Ovary (tissue), 9 donors: ENCODE data around the gene CPLX3. TPM values are rescaled to one million over a fixed set of nuclear protein-coding genes. Genes with fewer than 3 reads are reported as not detected.

Source experiments
- DNase-seq, 5 donors: peaks; one replicate each; pipeline ENCODE4 v3.0.0-alpha.2; 2019 to 2020
- H3K27ac ChIP-seq, 2 donors: fragments of 200-600 bp; one replicate each; pipeline versions ENCODE4 v1.5.1 to v1.8.0; 2019 to 2022
- H3K27me3 ChIP-seq: fragments of 200-600 bp; one replicate; pipeline ENCODE4 v1.8.0; 2022
- H3K36me3 ChIP-seq: fragments of 200-600 bp; sonication (generic); one replicate; pipeline ENCODE4 v1.5.1; 2019
- H3K4me1 ChIP-seq: one replicate; pipeline ENCODE4 v1.8.1; 2013; ENCODE audit warnings: mild to moderate bottlenecking, moderate library complexity; ENCODE audit not compliant: insufficient read depth
- H3K4me3 ChIP-seq: fragments of 200-600 bp; sonication (generic); one replicate; pipeline ENCODE4 v1.5.1; 2017
- H3K9me3 ChIP-seq, 2 donors: fragments of 200-600 bp in 1 of 2; sonication (generic) in 1 of 2; one replicate each; pipeline versions ENCODE4 v1.5.1 to v1.8.1; 2013 to 2019; ENCODE audit warnings: mild to moderate bottlenecking in 1 of 2, moderate library complexity in 1 of 2
- CTCF ChIP-seq, 3 donors: fragments of 450-650 bp in 2 of 3; fragments of 200-600 bp in 1 of 3; IDR thresholded peaks; one replicate each; pipeline versions ENCODE4 v1.5.1 to v1.8.0; 2016 to 2022; ENCODE audit warnings: antibody characterized with exemption in 3 of 3, mild to moderate bottlenecking in 1 of 3
- EP300 ChIP-seq: sonication (generic); formaldehyde crosslinking; IDR thresholded peaks from one replicate; pipeline ENCODE4 v1.6.1; 2017; ENCODE audit warnings: antibody characterized with exemption
- POLR2A ChIP-seq: fragments of 450-650 bp; IDR thresholded peaks from one replicate; pipeline ENCODE4 v1.6.1; 2017; ENCODE audit warnings: antibody characterized with exemption, mild to moderate bottlenecking, moderate library complexity
- WGBS, 3 donors: extraction: QIAGEN DNeasy Blood & Tissue Kit in 1 of 3; methylation state at CpG; one replicate each; pipeline versions ENCODE4 v1.1.5 to v1.1.7; 2013 to 2017; 5-methylcytosine and 5-hydroxymethylcytosine counted together
- intact Hi-C, 4 donors: fragments of 100-400 bp; cut with DNase I; formaldehyde crosslinking; loops; one replicate each; pipeline versions ENCODE4 v1.11.0 to v1.15.1; 2022 to 2023
- polyA plus RNA-seq, 2 donors: library from polyadenylated mRNA; stranded (reverse); fragments of 200-250 nt in 1 of 2; fragments of 350-450 nt in 1 of 2; fragmentation: Illumina TruSeq in 1 of 2; extraction: RNeasy Lipid Tissue Mini Kit (QIAGEN cat#74804) in 1 of 2; gene quantifications; one replicate each; pipeline ENCODE4 v1.2.3, GENCODE V29; 2013 to 2014
- total RNA-seq, 7 donors: library from RNA; depleted of rRNA in 2 of 7; stranded (reverse); fragments of >200 nt in 2 of 7; fragmentation: NEBNext Ultra II Directional in 3 of 7; extraction: Animal tissue kit (Norgen Biotek cat#: 25700) in 3 of 7; gene quantifications; one replicate each; pipeline versions ENCODE4 v1.1.0 to v1.2.4, GENCODE V29; 2016 to 2023
- donor health status: DM: no; HTN: no; CAD: no; lungs with moderate emphysema.
- donor health status: DM: no; HTN: no; CAD: no.
- donor health status: Bipolar disorder and iron deficiency.
- donor health status: DM: yes; HTN: yes; CAD: no.
- donor health status: DM: no; HTN: no; CAD: no.
- donor health status: DM: yes; HTN: yes; CAD: no.

The CPLX3 gene
- total and polyA plus RNA-seq, 9 donors: not detected

GRCh38 chr15:74793135-74794028 lies 33.0 kb upstream of the CPLX3 start:
- Histone ChIP-seq H3K27me3 (no peaks in the 10 kb centered on the region), H3K4me1 (peaks cover 17% of the 10 kb centered on the region), H3K4me3 (no peak overlapping the region), H3K9me3 (no peaks in the 10 kb centered on the region), H3K36me3 (no peaks in the 10 kb centered on the region), H3K27ac (no peak overlapping the region)
- WGBS, 3 donors: 69 to 74% (median 71%) methylated on average over 12 of the region's 12 CpGs
- no peak for DNase-seq
- TF ChIP-seq POLR2A (no peak), EP300 (no peak), CTCF (IDR thresholded peaks at IDR 0.05) (no peak)
- intact Hi-C loops: no loop called here

- Histone ChIP-seq H3K9me3 (no peaks in the 10 kb centered on the region), H3K36me3 (no peaks in the 10 kb centered on the region), H3K27me3 (no peaks in the 10 kb centered on the region), H3K27ac (no peak overlapping the region), H3K4me1 (peaks cover 9% of the 10 kb centered on the region), H3K4me3 (no peak overlapping the region)
- WGBS, 3 donors: 88 to 93% (median 90%) methylated on average over 6 to 9 of the region's 9 CpGs
- TF ChIP-seq CTCF (IDR thresholded peaks at IDR 0.05) (no peak), EP300 (no peak), POLR2A (no peak)
- no peak for DNase-seq
- intact Hi-C loops: no loop called here
Measured at GRCh38 chr15:74794248-74794969, 32.0 kb upstream of the CPLX3 start.

- no peak for TF ChIP-seq EP300
- TF ChIP-seq CTCF (IDR thresholded peaks at IDR 0.05): no peak
- TF ChIP-seq POLR2A: no peak
- Histone ChIP-seq H3K36me3 (no peaks in the 10 kb centered on the region), H3K4me1 (peaks cover 5% of the 10 kb centered on the region), H3K4me3 (no peak overlapping the region), H3K9me3 (no peaks in the 10 kb centered on the region), H3K27me3 (no peaks in the 10 kb centered on the region), H3K27ac (no peak overlapping the region)
- intact Hi-C loops: no loop called here
- 93 to 97% (median 94%) methylated on average over 9 of the region's 9 CpGs for WGBS, 3 donors
- no peak for DNase-seq
Measured at GRCh38 chr15:74794970-74795349, 31.5 kb upstream of the CPLX3 start.

GRCh38 chr15:74795966-74796625 lies 30.3 kb upstream of the CPLX3 start:
- Histone ChIP-seq H3K36me3 (no peaks in the 10 kb centered on the region), H3K27ac (no peak overlapping the region), H3K4me3 (no peak overlapping the region), H3K9me3 (no peaks in the 10 kb centered on the region), H3K4me1 (peaks cover 1% of the 10 kb centered on the region), H3K27me3 (no peaks in the 10 kb centered on the region)
- no peak for TF ChIP-seq POLR2A
- no peak for TF ChIP-seq CTCF (IDR thresholded peaks at IDR 0.05)
- no peak for TF ChIP-seq EP300
- no peak for DNase-seq
- 90 to 94% (median 93%) methylated on average over 14 of the region's 14 CpGs for WGBS, 3 donors
- intact Hi-C loops: no loop called here
